ENCODE data around the gene PPP1R10. TPM values are rescaled to one million over a fixed set of nuclear protein-coding genes. Genes with fewer than 3 reads are reported as not detected.

PPP1R10 gene
- total and polyA plus RNA-seq, 2 of the 13 experiments (the other 11 are each of a cell fraction or from before 2014, with no cell fraction given) = 26.3 to 38.4 TPM

- peak; percentile 92 for TF ChIP-seq CREM (IDR thresholded peaks at IDR 0.05)
- TF ChIP-seq CREM (CRISPR knock-in tag; IDR thresholded peaks at IDR 0.05) = no peak; the same call in 1 of the 2 replicates
- TF ChIP-seq, protein P1, sequence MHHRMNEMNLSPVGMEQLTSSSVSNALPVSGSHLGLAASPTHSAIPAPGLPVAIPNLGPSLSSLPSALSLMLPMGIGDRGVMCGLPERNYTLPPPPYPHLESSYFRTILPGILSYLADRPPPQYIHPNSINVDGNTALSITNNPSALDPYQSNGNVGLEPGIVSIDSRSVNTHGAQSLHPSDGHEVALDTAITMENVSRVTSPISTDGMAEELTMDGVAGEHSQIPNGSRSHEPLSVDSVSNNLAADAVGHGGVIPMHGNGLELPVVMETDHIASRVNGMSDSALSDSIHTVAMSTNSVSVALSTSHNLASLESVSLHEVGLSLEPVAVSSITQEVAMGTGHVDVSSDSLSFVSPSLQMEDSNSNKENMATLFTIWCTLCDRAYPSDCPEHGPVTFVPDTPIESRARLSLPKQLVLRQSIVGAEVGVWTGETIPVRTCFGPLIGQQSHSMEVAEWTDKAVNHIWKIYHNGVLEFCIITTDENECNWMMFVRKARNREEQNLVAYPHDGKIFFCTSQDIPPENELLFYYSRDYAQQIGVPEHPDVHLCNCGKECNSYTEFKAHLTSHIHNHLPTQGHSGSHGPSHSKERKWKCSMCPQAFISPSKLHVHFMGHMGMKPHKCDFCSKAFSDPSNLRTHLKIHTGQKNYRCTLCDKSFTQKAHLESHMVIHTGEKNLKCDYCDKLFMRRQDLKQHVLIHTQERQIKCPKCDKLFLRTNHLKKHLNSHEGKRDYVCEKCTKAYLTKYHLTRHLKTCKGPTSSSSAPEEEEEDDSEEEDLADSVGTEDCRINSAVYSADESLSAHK (CRISPR knock-in tag; IDR thresholded peaks at IDR 0.05; ENCODE audit: borderline replicate concordance) = no peak
- TF ChIP-seq GTF3A (CRISPR knock-in tag; conservative IDR thresholded peaks at IDR 0.05) = 0 out of 2 replicates have a peak, but pooled peaks have one; percentile 18
- TF ChIP-seq MED13 (CRISPR knock-in tag; IDR thresholded peaks at IDR 0.05) = peak; percentile 38; the same call in 1 of the 2 replicates
- peak; percentile 48; the same call in 1 of the 2 replicates for TF ChIP-seq RARA (CRISPR knock-in tag; IDR thresholded peaks at IDR 0.05)
- peak; percentile 97 for TF ChIP-seq TBX3 (IDR thresholded peaks at IDR 0.05; ENCODE audit: borderline replicate concordance)
- TF ChIP-seq HNF4A (CRISPR knock-in tag; IDR thresholded peaks at IDR 0.05) = no peak
- peak; percentile 24; the same call in 1 of the 2 replicates for TF ChIP-seq FOXA3 (CRISPR knock-in tag; IDR thresholded peaks at IDR 0.05)
- TF ChIP-seq KLF9 (CRISPR knock-in tag; IDR thresholded peaks at IDR 0.05; ENCODE audit: low read depth) = no peak; the same call in 1 of the 2 replicates
- TF ChIP-seq, protein P2, sequence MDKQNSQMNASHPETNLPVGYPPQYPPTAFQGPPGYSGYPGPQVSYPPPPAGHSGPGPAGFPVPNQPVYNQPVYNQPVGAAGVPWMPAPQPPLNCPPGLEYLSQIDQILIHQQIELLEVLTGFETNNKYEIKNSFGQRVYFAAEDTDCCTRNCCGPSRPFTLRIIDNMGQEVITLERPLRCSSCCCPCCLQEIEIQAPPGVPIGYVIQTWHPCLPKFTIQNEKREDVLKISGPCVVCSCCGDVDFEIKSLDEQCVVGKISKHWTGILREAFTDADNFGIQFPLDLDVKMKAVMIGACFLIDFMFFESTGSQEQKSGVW (CRISPR knock-in tag; IDR thresholded peaks at IDR 0.05; ENCODE audit: borderline replicate concordance) = no peak
- no peak; the same call in 1 of the 2 replicates for TF ChIP-seq ZMAT3 (CRISPR knock-in tag; conservative IDR thresholded peaks at IDR 0.05)
- TF ChIP-seq HMG20A (CRISPR knock-in tag; IDR thresholded peaks at IDR 0.05; ENCODE audit: borderline replicate concordance) = no peak
- no peak for TF ChIP-seq CAMTA2 (CRISPR knock-in tag; IDR thresholded peaks at IDR 0.05; ENCODE audit: borderline replicate concordance)
- peak; percentile 65 for TF ChIP-seq RFX5 (IDR thresholded peaks at IDR 0.05; ENCODE audit: low read depth, low read length)
- no peak for TF ChIP-seq ZNF17 (CRISPR knock-in tag; IDR thresholded peaks at IDR 0.05)
- peak; percentile 100 for TF ChIP-seq POLR2AphosphoS2 (IDR thresholded peaks at IDR 0.05; ENCODE audit: low read depth, low read length)
- TF ChIP-seq MED1 (CRISPR knock-in tag; IDR thresholded peaks at IDR 0.05) = peak; percentile 68; the same call in 1 of the 2 replicates
- TF ChIP-seq ZNF512 (CRISPR knock-in tag; IDR thresholded peaks at IDR 0.05) = no peak
- no peak for TF ChIP-seq NFIB (CRISPR knock-in tag; IDR thresholded peaks at IDR 0.05; ENCODE audit: borderline replicate concordance)
- TF ChIP-seq MTA3 (CRISPR knock-in tag; IDR thresholded peaks at IDR 0.05) = no peak
- TF ChIP-seq THYN1 (CRISPR knock-in tag; IDR thresholded peaks at IDR 0.05; ENCODE audit: borderline replicate concordance, low read depth) = 0 out of 2 replicates have a peak, but pooled peaks have one; percentile 49
- no peak for TF ChIP-seq ZNF331 (CRISPR knock-in tag; IDR thresholded peaks at IDR 0.05)
- TF ChIP-seq ZFP41 (CRISPR knock-in tag; IDR thresholded peaks at IDR 0.05; ENCODE audit: borderline replicate concordance) = no peak
- TF ChIP-seq, protein P3, sequence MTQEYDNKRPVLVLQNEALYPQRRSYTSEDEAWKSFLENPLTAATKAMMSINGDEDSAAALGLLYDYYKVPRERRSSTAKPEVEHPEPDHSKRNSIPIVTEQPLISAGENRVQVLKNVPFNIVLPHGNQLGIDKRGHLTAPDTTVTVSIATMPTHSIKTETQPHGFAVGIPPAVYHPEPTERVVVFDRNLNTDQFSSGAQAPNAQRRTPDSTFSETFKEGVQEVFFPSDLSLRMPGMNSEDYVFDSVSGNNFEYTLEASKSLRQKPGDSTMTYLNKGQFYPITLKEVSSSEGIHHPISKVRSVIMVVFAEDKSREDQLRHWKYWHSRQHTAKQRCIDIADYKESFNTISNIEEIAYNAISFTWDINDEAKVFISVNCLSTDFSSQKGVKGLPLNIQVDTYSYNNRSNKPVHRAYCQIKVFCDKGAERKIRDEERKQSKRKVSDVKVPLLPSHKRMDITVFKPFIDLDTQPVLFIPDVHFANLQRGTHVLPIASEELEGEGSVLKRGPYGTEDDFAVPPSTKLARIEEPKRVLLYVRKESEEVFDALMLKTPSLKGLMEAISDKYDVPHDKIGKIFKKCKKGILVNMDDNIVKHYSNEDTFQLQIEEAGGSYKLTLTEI (CRISPR knock-in tag; conservative IDR thresholded peaks at IDR 0.05) = no peak
These were observed at the start of gene PPP1R10 (continued) for GRCh38 chr6:30616811-30617564.
